ENCODE measurements around the gene RANBP1. TPM values are rescaled to one million over a fixed set of nuclear protein-coding genes. Genes with fewer than 3 reads are reported as not detected.

RANBP1 gene
- total RNA-seq, 2 donors from 2014 or later, result 194 to 256 TPM

- Mint-ChIP-seq H3K9me3 (no peaks in the 10 kb centered on the region), H3K4me3 (no peak overlapping the region), H3K27me3 (ENCODE audit: low read depth) (no peaks in the 10 kb centered on the region), H3K27ac (no peak overlapping the region), H3K36me3 (ENCODE audit: insufficient read depth in 2 of 2) (peaks cover 21 to 36% of the 10 kb centered on the region in 2 donors), H3K4me1 (ENCODE audit: low read depth) (peaks cover 25% of the 10 kb centered on the region)
- peak in 1 of 2 donors; percentile 27 for ATAC-seq (replicated peaks in 1 of 2)
- no peak for DNase-seq
Measured at GRCh38 chr22:20092477-20092854, 23.4 kb upstream of the RANBP1 start.

- no peaks in the 10 kb centered on the region for H3K9me3 Mint-ChIP-seq
- H3K27me3 Mint-ChIP-seq (ENCODE audit: low read depth), result no peaks in the 10 kb centered on the region
- no peak overlapping the region for H3K27ac Mint-ChIP-seq
- ATAC-seq (replicated peaks in 1 of 2) (no peak), DNase-seq (no peak)
- peaks cover 23% of the 10 kb centered on the region for H3K4me1 Mint-ChIP-seq (ENCODE audit: low read depth)
- H3K36me3 Mint-ChIP-seq (ENCODE audit: insufficient read depth in 2 of 2), result peaks cover 22 to 37% of the 10 kb centered on the region in 2 donors
- no peak overlapping the region for H3K4me3 Mint-ChIP-seq
Measured at GRCh38 chr22:20093418-20094196, 22.3 kb upstream of the RANBP1 start.

- H3K9me3 Mint-ChIP-seq, result no peaks in the 10 kb centered on the region
- peaks cover 29% of the 10 kb centered on the region for H3K4me1 Mint-ChIP-seq (ENCODE audit: low read depth)
- H3K4me3 Mint-ChIP-seq, result no peak overlapping the region
- H3K27me3 Mint-ChIP-seq (ENCODE audit: low read depth), result no peaks in the 10 kb centered on the region
- H3K27ac Mint-ChIP-seq, result no peak overlapping the region
- DNase-seq (no peak), ATAC-seq (replicated peaks in 1 of 2) (peak; percentile 11 to 16)
- H3K36me3 Mint-ChIP-seq (ENCODE audit: insufficient read depth in 2 of 2), result peaks cover 21 to 36% of the 10 kb centered on the region in 2 donors
Measured at GRCh38 chr22:20094197-20094807, 21.6 kb upstream of the RANBP1 start.

GRCh38 chr22:20095521-20095920, 20.4 kb upstream of the RANBP1 start:
- peaks cover 18 to 45% of the 10 kb centered on the region in 2 donors for H3K36me3 Mint-ChIP-seq (ENCODE audit: insufficient read depth in 2 of 2)
- peak overlapping the region; percentile 69 for H3K27ac Mint-ChIP-seq
- peak overlapping the region in 1 of 2 donors; percentile 29 for H3K4me3 Mint-ChIP-seq
- H3K27me3 Mint-ChIP-seq (ENCODE audit: low read depth), result no peaks in the 10 kb centered on the region
- H3K9me3 Mint-ChIP-seq, result no peaks in the 10 kb centered on the region
- H3K4me1 Mint-ChIP-seq (ENCODE audit: low read depth), result peaks cover 39% of the 10 kb centered on the region
- DNase-seq, result no peak
- ATAC-seq (replicated peaks in 1 of 2), result no peak

GRCh38 chr22:20096574-20097420, 19.1 kb upstream of the RANBP1 start:
- Mint-ChIP-seq H3K9me3 (no peaks in the 10 kb centered on the region), H3K36me3 (ENCODE audit: insufficient read depth in 2 of 2) (peaks cover 16 to 42% of the 10 kb centered on the region in 2 donors), H3K4me3 (no peak overlapping the region), H3K27me3 (ENCODE audit: low read depth) (no peaks in the 10 kb centered on the region), H3K27ac (peak overlapping the region; percentile 61), H3K4me1 (ENCODE audit: low read depth) (peaks cover 47% of the 10 kb centered on the region)
- no peak for ATAC-seq (replicated peaks in 1 of 2)
- DNase-seq, result no peak

- peaks cover 16 to 41% of the 10 kb centered on the region in 2 donors for H3K36me3 Mint-ChIP-seq (ENCODE audit: insufficient read depth in 2 of 2)
- peak overlapping the region; percentile 79 for H3K27ac Mint-ChIP-seq
- H3K4me3 Mint-ChIP-seq, result peak overlapping the region; percentile 5 to 63
- no peaks in the 10 kb centered on the region for H3K9me3 Mint-ChIP-seq
- H3K27me3 Mint-ChIP-seq (ENCODE audit: low read depth), result no peaks in the 10 kb centered on the region
- no peak for DNase-seq
- no peak for ATAC-seq (replicated peaks in 1 of 2)
- H3K4me1 Mint-ChIP-seq (ENCODE audit: low read depth), result peaks cover 59% of the 10 kb centered on the region
Measured at GRCh38 chr22:20099099-20099711, 16.7 kb upstream of the RANBP1 start.

- peaks cover 44% of the 10 kb centered on the region for H3K4me1 Mint-ChIP-seq (ENCODE audit: low read depth)
- H3K9me3 Mint-ChIP-seq, result no peaks in the 10 kb centered on the region
- ATAC-seq (replicated peaks in 1 of 2) (no peak), DNase-seq (no peak)
- H3K36me3 Mint-ChIP-seq (ENCODE audit: insufficient read depth in 2 of 2), result peaks cover 10 to 31% of the 10 kb centered on the region in 2 donors
- peak overlapping the region in 1 of 2 donors; percentile 22 for H3K4me3 Mint-ChIP-seq
- H3K27me3 Mint-ChIP-seq (ENCODE audit: low read depth), result no peaks in the 10 kb centered on the region
- H3K27ac Mint-ChIP-seq, result peak overlapping the region; percentile 64
Measured at GRCh38 chr22:20101638-20102037, 14.3 kb upstream of the RANBP1 start.

- Mint-ChIP-seq H3K27ac (peak overlapping the region; percentile 36), H3K27me3 (ENCODE audit: low read depth) (no peaks in the 10 kb centered on the region), H3K4me3 (peak overlapping the region in 1 of 2 donors; percentile 9), H3K9me3 (no peaks in the 10 kb centered on the region), H3K36me3 (ENCODE audit: insufficient read depth in 2 of 2) (peaks cover 6 to 25% of the 10 kb centered on the region in 2 donors), H3K4me1 (ENCODE audit: low read depth) (peaks cover 44% of the 10 kb centered on the region)
- no peak for ATAC-seq (replicated peaks in 1 of 2)
- DNase-seq, result no peak
Measured at GRCh38 chr22:20102203-20102780, 13.6 kb upstream of the RANBP1 start.

GRCh38 chr22:20105456-20106204, 10.3 kb upstream of the RANBP1 start:
- peak overlapping the region; percentile 59 for H3K27ac Mint-ChIP-seq
- no peaks in the 10 kb centered on the region for H3K27me3 Mint-ChIP-seq (ENCODE audit: low read depth)
- peaks cover 0 to 4% of the 10 kb centered on the region in 2 donors for H3K36me3 Mint-ChIP-seq (ENCODE audit: insufficient read depth in 2 of 2)
- DNase-seq (no peak), ATAC-seq (replicated peaks in 1 of 2) (no peak)
- H3K4me1 Mint-ChIP-seq (ENCODE audit: low read depth), result peaks cover 25% of the 10 kb centered on the region
- H3K4me3 Mint-ChIP-seq, result no peak overlapping the region
- no peaks in the 10 kb centered on the region for H3K9me3 Mint-ChIP-seq

GRCh38 chr22:20106205-20106848, 9.6 kb upstream of the RANBP1 start:
- Mint-ChIP-seq H3K36me3 (ENCODE audit: insufficient read depth in 2 of 2) (peaks cover 0 to 4% of the 10 kb centered on the region in 2 donors), H3K27me3 (ENCODE audit: low read depth) (no peaks in the 10 kb centered on the region), H3K4me1 (ENCODE audit: low read depth) (peaks cover 24% of the 10 kb centered on the region), H3K27ac (no peak overlapping the region), H3K4me3 (no peak overlapping the region), H3K9me3 (no peaks in the 10 kb centered on the region)
- ATAC-seq (replicated peaks in 1 of 2) (no peak), DNase-seq (no peak)

GRCh38 chr22:20106849-20107237, 9.1 kb upstream of the RANBP1 start:
- peaks cover 0 to 3% of the 10 kb centered on the region in 2 donors for H3K36me3 Mint-ChIP-seq (ENCODE audit: insufficient read depth in 2 of 2)
- H3K27me3 Mint-ChIP-seq (ENCODE audit: low read depth), result no peaks in the 10 kb centered on the region
- H3K27ac Mint-ChIP-seq, result no peak overlapping the region
- H3K9me3 Mint-ChIP-seq, result no peaks in the 10 kb centered on the region
- no peak for DNase-seq
- H3K4me3 Mint-ChIP-seq, result no peak overlapping the region
- no peak for ATAC-seq (replicated peaks in 1 of 2)
- H3K4me1 Mint-ChIP-seq (ENCODE audit: low read depth), result peaks cover 23% of the 10 kb centered on the region
